ENCODE data around the gene PDE8B.

GRCh38 chr5:77431719-77432118 is 221.2 kb downstream of the PDE8B start:
- no peak for TF ChIP-seq POLR2A (IDR thresholded peaks at IDR 0.05)
- TF ChIP-seq, protein P1, sequence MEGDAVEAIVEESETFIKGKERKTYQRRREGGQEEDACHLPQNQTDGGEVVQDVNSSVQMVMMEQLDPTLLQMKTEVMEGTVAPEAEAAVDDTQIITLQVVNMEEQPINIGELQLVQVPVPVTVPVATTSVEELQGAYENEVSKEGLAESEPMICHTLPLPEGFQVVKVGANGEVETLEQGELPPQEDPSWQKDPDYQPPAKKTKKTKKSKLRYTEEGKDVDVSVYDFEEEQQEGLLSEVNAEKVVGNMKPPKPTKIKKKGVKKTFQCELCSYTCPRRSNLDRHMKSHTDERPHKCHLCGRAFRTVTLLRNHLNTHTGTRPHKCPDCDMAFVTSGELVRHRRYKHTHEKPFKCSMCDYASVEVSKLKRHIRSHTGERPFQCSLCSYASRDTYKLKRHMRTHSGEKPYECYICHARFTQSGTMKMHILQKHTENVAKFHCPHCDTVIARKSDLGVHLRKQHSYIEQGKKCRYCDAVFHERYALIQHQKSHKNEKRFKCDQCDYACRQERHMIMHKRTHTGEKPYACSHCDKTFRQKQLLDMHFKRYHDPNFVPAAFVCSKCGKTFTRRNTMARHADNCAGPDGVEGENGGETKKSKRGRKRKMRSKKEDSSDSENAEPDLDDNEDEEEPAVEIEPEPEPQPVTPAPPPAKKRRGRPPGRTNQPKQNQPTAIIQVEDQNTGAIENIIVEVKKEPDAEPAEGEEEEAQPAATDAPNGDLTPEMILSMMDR (IDR thresholded peaks at IDR 0.05): no peak
